IPS-11a (cell line): ENCODE data around the gene ZNF414.

Source experiments
- H3K4me3 ChIP-seq: one replicate; pipeline ENCODE4 v1.5.1; 2013; ENCODE audit warnings: low read depth, low read length, control low read depth

ZNF414 gene

DNA sequence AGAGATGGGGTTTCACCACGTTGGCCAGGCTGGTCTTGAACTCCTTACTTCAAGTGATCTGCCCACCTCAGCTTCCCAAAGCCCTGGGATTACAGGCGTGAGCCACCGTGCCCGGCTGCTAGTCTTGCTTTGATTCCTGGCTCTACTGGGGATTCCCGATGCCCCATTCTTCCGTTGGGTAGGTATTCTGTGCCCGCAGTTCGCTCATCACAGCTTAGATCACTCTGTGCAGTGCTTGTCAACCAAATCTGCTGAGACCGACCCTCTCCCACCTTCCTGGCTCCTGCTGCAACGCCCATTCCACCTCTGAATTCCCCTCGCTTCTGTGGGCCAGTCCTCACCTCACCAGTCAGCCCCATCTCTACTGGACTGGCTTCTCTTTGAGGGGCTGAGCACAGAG, 4.6 kb upstream of the ZNF414 start:
- no peak overlapping the region for H3K4me3 ChIP-seq

DNA sequence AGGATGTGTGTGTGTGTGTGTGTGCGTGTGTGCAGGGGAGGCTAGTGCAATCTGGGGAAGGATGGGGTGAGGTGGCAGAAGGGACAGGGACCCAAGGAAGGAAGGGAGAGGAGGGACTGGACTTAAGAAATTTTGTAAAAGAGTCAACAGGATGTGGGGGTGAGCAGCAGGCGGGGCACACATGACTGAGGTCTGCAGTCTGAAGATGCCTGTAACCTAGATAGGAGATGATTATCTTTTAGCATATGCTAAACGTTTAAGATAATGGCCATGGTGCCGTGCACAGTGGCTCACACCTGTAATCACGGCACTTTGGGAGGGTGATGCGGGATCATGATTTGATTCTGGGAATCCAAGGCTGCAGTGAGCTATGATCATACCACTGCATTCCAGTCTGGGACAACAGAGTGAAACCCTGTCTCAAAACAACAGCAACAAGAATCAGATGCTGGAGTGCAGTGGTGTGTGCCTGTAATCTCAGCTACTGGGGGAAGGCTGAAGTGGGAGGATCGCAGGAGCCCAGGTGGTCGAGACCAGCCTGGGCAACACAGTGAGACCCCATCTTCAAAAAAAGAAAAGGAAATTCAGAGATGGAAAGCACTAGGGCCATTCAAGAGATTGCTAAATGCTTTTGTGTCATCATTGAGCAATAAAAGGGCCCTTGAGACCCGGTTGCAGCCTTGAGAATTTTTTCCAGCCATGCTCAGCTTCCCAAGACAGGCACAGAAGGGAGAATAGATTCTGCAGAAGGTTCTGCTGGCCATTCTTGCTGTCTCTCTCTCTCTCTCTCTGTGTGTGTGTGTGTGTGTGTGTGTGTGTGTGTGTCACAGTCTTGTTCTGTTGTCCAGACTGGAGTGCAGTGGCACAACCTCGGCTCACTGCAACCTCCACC, 3.8 kb upstream of the ZNF414 start:
- no peak overlapping the region for H3K4me3 ChIP-seq

DNA sequence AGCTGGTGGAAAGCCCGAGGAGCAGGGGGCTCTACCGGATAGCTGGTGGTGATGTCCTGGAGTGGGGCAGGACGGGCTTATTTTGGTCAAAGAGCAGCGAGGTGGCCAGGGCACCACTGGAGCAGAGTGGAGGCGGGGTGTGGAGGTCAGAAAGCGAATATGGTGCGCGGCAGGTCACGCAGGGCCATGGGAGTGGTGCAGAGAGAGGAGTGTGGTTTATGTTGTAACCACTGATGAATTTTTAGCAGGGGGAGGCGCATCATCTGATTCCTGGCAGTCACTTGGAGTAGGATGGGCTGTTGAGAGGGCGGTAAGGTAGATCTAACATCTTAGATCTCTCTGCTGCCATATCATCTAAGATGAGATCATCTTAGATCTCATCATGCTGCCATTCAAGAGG, 1.4 kb upstream of the ZNF414 start:
- no peak overlapping the region for H3K4me3 ChIP-seq

DNA sequence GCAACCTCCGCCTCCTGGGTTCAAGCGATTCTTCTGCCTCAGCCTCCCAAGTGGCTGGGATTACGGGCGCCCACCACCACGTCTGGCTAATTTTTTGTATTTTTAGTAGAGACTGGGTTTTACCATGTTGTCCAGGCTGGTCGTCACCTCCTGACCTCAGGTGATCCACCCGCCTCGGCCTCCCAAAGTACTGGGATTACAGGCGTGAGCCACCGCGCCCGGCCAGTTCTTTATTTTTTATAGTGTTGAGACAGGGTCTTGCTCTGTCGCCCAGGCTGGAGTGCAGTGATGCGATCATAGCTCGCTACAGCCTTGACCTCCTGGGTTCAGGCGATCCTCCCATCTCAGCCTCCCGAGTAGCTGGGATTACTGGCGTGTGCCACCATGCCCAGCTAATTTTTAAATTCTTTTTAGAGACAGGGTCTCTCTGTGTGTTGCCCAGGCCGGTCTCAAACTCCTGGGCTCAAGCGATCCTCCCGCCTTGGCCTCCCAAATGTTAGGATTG, 590 bp upstream of the ZNF414 start:
- H3K4me3 ChIP-seq: peak overlapping the region; percentile 83

DNA sequence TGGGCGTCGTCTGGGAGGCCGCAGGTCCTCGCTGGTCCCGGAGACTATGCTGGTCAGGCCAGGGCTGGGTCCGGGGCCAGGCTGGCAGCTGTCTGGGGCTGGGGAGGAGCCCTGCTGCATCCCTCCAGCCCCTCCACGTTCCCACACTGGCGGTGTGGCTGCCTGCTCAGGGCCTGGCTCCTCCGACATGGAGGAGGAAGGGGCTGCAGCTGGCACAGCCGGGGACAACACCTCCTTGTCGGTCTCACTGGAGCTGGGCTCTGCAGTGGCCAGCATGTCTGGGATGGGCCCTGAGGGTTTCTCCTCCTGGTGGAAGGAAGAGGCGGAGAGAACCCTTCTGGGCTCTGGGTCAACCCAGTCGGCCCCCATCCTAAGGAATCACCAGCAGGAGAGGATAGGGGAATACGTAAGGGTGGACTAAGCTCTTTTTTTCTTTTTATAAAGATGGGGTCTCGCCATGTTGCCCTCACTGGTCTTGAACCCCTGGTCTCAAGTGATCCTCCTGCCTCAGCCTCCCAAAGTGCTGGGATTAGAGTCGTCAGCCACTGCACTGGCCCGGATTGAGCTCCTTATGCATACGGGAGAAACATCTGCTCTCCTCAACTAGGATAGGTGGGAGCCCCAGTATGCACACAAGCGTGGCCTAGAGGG, 806 bp downstream of the ZNF414 start:
- peak overlapping the region; percentile 83 for H3K4me3 ChIP-seq

DNA sequence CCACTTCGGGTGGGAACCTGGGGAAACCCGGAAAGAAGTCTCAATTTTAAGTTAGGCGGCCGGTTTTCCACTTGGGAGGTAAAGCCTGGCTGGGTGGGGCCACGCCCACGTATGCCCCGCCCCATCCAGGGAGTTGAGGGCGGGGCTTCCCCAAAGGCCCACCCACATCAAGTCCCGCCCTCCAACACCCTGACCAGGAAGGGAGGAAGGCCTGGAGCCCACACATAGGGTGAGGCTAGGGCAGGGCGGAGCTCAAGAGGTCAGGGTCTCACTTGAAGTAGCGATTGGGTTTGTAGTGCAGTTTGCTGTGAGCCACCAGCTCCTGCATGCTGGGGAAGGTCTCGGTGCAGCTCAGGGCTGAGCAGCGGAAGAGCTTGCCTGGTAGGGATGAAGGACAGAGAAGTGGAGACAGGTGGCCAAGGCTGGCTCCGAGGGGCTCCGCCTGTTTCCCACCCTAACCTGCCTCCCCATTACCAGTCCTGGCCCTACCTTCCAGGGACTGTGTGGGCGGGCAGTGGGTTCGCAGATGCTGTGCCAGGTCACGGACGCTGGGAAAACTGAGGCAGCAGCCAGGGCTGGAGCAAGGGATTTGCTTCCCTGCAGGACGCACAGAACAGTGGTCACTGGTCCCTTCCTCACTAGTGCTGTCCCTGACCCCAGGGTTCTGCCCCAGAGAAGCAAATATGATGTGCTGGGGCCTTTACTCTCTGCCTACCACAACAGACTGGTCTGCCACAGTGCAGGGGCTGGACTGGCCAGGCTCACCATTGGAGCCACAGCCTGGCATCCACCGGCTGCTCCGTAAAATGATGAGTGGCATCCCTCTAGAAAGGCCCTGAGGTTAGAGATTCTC, 1.6 kb downstream of the ZNF414 start:
- no peak overlapping the region for H3K4me3 ChIP-seq

DNA sequence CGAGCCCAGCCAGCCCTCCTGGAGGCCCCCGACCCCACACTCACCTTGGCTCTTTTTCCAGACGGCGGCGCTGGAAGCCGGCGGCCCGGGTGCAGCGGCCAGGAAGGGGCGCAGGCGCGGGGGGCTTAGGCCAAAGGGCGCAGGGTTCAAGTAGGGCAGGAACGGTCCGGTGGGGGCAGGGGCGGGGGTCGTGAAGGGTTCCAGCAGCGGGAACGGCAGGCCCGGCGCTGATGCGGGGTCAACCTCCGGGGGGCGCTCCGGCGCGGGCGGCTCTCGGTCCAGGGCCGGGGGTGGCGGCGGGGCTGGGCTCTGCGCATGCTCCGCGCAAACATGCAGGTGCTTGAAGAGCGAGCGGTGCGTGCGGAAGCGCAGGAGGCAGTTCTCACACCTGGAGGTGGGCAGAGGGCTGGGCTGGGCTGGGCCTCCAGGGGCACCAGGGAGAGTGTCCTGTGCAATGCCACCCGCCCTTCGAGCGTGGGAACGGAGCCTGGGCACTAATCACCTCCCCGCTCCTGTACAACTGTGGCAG, 2.3 kb downstream of the ZNF414 start:
- no peak overlapping the region for H3K4me3 ChIP-seq

DNA sequence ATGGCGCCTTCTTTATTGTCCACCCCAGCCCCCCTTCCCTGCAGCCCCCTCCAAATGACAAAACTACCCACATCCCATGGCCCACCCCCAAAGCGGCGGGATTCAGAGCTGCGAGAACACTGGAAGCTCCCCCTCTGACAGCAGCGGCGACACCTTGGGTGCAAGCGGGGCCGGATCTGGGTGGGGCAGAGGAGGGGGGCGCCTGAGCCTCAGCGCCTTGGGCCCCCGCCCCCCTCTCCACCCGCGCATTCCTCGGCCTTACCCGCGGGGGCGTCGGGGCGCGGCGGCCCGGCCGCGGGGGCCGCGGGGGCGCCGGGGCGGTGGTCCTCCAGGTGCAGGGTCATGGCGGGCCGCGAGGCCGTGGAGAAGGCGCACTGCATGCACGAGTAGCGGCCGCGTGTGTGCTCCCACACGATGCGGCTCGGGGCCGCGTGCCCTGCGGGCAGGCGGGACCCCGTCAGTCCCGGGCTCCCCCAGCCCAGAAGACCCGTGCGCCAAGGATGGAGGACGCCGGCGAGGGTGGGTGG, 3.3 kb downstream of the ZNF414 start:
- H3K4me3 ChIP-seq: no peak overlapping the region

DNA sequence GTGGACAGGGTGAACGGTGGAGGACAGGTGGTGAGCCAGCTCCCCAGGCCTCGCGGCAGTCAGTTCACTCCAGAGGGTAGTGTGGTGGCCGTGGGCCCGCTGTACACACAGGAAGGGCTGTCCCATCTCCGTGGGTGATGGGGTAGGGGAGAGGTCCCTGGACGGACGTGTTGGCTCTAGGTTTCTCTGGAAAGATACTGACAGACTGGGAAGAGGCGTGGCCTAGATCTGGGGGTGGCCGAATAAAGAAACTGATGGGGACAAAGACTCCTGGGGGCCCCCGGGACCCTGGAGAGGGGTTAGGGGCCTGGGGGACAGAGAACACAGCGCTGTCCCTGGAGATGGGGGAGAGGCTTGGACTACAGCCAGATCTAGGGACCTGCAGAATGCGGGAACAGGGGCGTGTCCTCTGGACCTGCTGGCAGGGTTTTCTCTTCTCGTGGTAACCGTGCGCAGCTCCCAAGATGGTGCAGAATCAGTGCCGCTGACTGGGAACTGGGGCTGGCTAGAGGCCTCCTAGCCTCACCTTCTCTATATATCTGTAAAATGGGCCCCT, 7.5 kb downstream of the ZNF414 start:
- H3K4me3 ChIP-seq: no peak overlapping the region

DNA sequence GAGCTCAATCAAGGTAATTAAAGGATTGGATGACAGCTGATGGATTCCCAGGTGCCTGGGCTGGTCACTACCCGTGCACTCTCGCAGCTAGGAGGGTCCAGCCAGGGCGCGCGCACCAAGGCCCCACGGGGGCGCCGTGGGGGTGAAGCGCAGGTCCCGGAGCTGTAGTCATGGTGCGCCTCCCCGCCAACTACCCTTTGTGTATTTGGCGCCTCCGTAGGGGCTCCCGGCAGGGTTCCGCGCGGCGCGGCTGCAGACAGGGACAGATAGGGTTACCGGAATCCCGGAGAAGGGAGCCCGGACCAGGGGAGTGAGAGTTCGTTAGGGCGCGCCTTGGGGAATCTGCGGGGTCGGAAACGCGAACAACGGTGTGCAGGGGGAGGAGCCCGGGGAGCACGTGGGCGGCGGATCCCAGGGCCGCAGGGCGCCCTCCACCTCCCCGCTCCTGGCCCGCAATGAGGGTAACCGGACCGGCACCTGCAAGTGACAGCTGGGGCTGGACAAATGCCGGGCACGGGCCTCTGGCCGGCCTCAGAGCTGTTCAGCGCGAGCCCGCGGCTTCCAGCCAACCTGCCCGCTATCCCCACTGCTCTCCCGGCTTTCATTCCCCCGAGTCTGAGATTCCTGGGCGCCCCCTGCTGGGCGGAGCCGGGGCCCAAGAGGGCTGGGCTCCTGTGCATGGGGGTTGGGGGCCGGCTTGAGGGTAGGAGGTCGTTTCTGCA, 8.1 kb downstream of the ZNF414 start:
- H3K4me3 ChIP-seq: peak overlapping the region; percentile 56

DNA sequence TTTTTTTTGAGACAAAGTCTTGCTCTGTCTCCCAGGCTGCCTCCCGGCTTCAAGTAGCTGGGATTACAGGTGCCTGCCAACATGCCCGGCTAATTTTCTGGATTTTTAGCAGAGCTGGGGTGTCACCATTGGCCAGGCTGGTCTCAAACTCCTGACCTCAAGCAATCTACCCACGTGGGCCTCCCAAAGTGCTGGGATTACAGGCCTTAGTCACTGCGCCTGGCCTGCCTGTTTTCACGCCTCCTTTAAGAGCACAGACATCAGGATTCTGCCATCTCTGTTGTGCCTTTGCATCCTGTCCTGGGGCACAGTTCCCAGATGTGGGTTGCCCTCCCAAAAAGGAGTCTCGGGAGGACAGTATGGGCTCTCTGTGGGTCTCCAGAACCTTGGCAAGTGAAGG, 9.0 kb downstream of the ZNF414 start:
- H3K4me3 ChIP-seq: no peak overlapping the region

DNA sequence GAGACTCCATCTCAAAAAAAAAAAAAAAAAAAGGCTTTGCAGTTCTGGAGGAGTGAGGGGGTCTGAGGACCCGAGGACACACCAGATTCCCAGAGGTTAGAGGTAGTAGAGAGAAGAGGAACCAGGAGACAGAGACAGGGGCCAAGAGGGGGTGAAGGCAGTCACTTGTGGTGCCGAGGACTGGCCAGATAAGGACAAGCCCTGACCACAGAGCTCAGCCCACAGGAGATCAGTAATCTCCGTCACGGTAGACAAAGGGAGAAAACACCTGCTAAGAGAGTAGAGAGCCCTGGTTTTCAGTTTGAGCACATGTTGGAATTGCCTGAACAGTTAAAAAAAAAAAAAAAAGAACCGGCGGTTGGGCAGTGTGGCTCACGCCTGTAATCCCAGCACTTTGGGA, 9.8 kb downstream of the ZNF414 start:
- no peak overlapping the region for H3K4me3 ChIP-seq

DNA sequence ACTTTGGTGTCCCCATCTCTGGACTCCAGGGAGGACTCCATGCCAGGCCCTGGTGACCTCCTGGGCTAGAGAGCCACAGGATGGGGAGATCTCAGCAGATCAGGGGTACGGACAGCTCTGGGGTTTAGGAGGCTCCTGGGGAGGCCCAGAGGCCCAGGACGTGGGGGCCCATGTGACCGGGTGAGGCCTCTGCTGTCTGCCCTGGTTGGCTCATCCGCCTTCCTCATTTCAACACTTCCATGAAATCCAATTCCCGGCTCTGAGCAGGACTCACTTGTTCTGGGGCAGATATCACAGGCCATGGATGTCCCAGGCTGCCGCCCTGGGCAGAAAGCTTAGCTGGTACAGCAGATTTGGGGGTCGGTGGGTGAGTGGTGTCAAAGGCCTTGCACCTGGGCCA, 10.5 kb downstream of the ZNF414 start:
- H3K4me3 ChIP-seq: no peak overlapping the region

DNA sequence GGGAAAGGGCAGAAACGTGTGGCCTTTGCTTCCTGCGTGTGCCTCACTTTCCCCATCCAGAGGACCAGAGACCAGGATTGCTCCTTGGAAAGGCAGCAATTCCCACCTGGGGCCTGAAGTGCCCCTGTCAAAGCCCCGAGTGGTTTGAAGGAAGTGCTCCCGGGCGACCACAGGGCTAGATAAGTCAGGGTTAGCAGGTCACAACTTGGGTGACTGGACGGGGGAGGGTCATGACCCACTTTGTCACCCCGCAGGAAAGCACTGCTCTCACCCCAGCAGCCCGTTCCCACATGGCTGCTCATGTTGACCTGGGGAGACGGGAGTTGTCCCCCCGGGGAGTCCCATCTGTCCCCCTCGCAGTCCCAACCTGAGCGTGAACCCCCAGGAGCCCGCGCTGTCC, 12.0 kb downstream of the ZNF414 start:
- no peak overlapping the region for H3K4me3 ChIP-seq

DNA sequence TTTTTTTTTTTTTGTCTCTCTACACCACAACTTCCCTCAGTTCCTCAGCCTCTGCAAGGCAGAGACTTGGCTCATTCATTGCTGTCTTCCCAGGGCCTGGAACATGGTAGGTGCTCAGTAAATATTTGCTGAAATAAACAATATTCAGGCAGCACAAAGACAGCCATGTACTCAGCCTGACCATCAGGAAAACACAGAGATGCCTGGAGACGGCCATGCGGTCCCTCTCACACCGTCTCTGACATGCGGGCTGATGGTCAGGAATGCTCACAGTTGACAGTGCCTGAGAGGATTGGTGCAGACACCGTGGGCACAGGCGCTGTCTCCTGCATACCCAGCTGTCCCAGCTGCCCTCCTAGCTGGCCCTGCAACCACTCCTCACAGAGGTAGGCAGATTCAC, 12.5 kb downstream of the ZNF414 start:
- H3K4me3 ChIP-seq: no peak overlapping the region

DNA sequence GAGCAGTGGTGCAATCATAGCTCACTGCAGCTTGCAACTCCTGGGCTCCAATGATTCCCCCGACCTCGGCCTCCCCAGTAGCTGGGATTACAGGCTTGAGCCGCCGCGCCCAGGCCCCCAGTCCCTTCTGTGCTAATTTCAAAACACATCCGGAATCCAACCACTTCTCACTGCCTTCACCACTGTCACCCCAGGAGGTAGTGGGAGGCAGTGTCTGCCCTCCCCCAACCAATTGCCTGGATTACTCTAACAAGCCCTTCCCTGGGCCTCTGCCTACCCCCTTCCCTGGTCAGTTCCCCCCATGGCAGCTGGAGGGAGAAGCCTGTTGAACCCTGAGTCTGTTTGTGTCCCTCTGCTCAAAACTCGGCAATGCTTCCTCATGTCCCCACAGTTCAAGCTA, 13.8 kb downstream of the ZNF414 start:
- no peak overlapping the region for H3K4me3 ChIP-seq

DNA sequence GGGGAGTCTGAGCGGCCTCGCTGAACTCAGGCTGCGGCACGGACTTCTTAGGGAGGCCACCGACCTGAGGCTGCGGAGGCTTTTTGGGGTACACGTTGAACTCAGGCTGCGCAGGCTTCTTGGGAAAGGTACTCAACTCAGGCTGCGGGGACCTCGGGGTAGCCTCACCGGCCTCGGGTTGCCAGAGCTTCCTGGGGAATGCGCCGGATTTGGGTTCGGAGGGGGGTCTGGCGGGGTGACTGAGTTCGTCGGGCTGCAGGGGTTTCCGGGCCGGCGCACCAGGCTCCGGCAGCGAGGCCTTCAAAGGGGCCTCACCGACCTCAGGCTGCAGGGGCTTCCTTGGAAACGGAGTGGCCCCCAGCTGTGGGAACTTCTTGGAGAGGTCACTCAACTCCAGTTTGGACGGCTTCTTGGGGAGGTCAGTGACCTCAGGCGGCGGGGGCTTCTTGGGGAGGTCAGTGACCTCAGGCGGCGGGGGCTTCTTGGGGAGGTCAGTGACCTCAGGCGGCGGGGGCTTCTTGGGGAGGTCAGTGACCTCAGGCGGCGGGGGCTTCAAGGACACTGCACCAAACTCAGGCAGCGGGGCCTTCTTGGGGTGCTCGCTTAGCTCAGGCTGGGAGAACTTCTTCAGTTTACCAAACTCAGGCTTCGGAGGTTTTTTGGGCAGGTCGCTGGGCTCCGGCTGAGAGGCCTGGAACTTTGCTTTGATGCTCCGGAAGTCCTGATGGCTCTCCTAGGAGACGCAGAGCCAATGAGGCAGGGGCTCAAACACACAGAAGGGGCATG, 14.7 kb downstream of the ZNF414 start:
- H3K4me3 ChIP-seq: no peak overlapping the region

DNA sequence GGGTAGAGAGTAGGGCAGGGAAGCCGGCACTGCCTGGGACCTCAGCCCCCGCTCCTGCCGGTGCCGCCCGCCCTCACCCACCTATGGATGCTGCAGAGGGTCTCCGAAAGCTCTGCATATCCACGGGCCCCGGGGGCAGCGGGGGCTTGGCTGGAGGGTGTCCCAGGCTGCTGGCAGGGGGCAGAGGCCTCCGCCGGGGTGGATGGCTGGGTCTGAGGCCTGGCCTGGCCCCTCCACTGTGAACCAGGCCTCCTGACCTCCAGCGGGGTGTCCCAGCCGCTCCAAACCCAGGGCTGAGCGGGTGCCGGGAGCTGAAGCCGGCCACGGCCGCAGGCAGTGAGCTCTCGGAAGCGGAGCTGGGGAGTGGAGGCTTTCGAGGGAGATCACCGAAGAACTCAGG, 15.7 kb downstream of the ZNF414 start:
- no peak overlapping the region for H3K4me3 ChIP-seq

DNA sequence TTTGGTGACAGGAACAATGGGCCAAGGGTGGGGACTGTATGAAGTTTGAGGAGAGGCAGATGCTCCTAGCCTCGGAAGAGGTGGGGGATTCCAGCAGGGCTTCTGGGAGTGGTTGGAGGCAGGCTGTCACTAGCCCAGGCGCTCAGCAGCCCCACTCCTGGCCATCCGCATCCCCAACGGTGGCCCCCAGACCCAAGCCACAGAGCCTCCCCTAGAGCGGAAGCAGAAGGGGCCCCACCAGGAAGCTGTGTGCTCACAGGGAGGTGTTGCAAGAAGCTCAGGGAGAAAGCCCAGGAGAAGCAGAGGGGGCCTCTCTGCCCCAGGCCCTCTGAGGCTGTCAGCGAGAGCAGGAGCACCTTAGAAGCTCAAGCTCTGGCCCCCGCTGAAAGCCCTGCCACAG, 19.8 kb downstream of the ZNF414 start:
- no peak overlapping the region for H3K4me3 ChIP-seq
